GM12878 (cell line): ENCODE results near the gene PLCG1. TPM values are rescaled to one million over a fixed set of nuclear protein-coding genes. Genes with fewer than 3 reads are reported as not detected.

Experiments
- ATAC-seq: fragments of 200-7000 bp; cut with Tn5 transposase; 3 replicates; pipeline ENCODE4 v1.9.1; 2020; ENCODE audit warnings: mild to moderate bottlenecking, moderate library complexity
- BruUV-seq: library from RNA; stranded (reverse); fragments of 400-500 nt; replicated peaks from 2 replicates; lab custom pipeline; 2021; lab: Mats Ljungman, UMichigan
- CTCF ChIA-PET: fragments of 300-600 bp; sonication (Branson Sonifier 250); formaldehyde crosslinking; extraction: SDS; loops from one replicate; lab custom pipeline; 2021; ENCODE audit warnings: inconsistent platforms; lab: Yijun Ruan, JAX
- POLR2A ChIA-PET: fragments of 350-600 bp; formaldehyde crosslinking; extraction: SDS; loops from one replicate; lab custom pipeline; 2021; ENCODE audit warnings: inconsistent platforms; lab: Charles Lee
- RAD21 ChIA-PET: fragments of 300-600 bp; sonication (Branson Sonifier 250); formaldehyde crosslinking; loops from one replicate; lab custom pipeline; 2023; ENCODE audit warnings: antibody characterized with exemption; ENCODE audit not compliant: unreplicated experiment; lab: Charles Lee
- SMC1A ChIA-PET: fragments of 300-600 bp; sonication (Branson Sonifier 250); formaldehyde crosslinking; loops from one replicate; lab custom pipeline; 2023; ENCODE audit not compliant: unreplicated experiment, uncharacterized antibody; lab: Charles Lee
- DNase-seq: peaks from one replicate; pipeline ENCODE4 v3.0.0-alpha.2; 2011; ENCODE audit warnings: low read depth, low spot score
- FAIRE-seq: peaks from 3 replicates; lab custom pipeline; 2011; peaks lifted over from hg19 to GRCh38; lab: Jason Lieb, UNC
- H2AFZ ChIP-seq: 2 replicates; pipeline ENCODE4 v1.6.0; 2011; ENCODE audit warnings: low read depth, low read length, control low read depth; ENCODE audit not compliant: control insufficient read depth
- H3K27ac ChIP-seq: 2 replicates; pipeline ENCODE4 v1.5.1; 2011; ENCODE audit warnings: control low read depth; ENCODE audit not compliant: control insufficient read depth, insufficient read depth
- H3K27me3 ChIP-seq, 2 experiments: replicated peaks in 1 of 2; 2 replicates each; pipeline versions ENCODE4 v1.6.0 to v1.6.1; 2011; ENCODE audit warnings: low read length in 1 of 2; ENCODE audit not compliant: control insufficient read depth in 2 of 2, insufficient read depth in 2 of 2
- H3K36me3 ChIP-seq, 2 experiments: 2 replicates each; pipeline ENCODE4 v1.5.1; 2011; ENCODE audit warnings: low read length in 1 of 2; ENCODE audit not compliant: control insufficient read depth in 2 of 2, insufficient read depth in 2 of 2
- H3K4me1 ChIP-seq: 2 replicates; pipeline ENCODE4 v1.6.1; 2011; ENCODE audit warnings: mild to moderate bottlenecking, low read length, moderate library complexity, mixed read lengths; ENCODE audit not compliant: control insufficient read depth, insufficient read depth
- H3K4me2 ChIP-seq: 2 replicates; pipeline ENCODE4 v1.6.0; 2011; ENCODE audit warnings: control low read depth; ENCODE audit not compliant: control insufficient read depth, insufficient read depth
- H3K4me3 ChIP-seq: fragments of 200-600 bp; sonication (generic); 2 replicates; pipeline ENCODE4 v1.5.1; 2016
- H3K79me2 ChIP-seq: 2 replicates; pipeline ENCODE4 v1.6.0; 2011; ENCODE audit warnings: low read length; ENCODE audit not compliant: control insufficient read depth, insufficient read depth
- H3K9ac ChIP-seq: 2 replicates; pipeline ENCODE4 v1.8.0; 2011; ENCODE audit warnings: low read length, control low read depth, mixed read lengths; ENCODE audit not compliant: control insufficient read depth, insufficient read depth
- H3K9me3 ChIP-seq: replicated peaks from 3 replicates; pipeline ENCODE4 v1.5.1; 2011; ENCODE audit warnings: mild to moderate bottlenecking, low read length; ENCODE audit not compliant: control insufficient read depth, insufficient read depth
- H4K20me1 ChIP-seq: 2 replicates; pipeline ENCODE4 v1.6.0; 2011; ENCODE audit not compliant: control insufficient read depth, insufficient read depth
- ASH2L ChIP-seq: fragments of 300-600, 200-600 bp; sonication (generic); IDR thresholded peaks from 2 replicates; pipeline ENCODE4 v1.6.1; 2017; ENCODE audit warnings: low read depth, mild to moderate bottlenecking, borderline replicate concordance
- NFIC ChIP-seq: IDR thresholded peaks from 2 replicates; pipeline ENCODE4 v1.6.1; 2012; ENCODE audit warnings: low read depth, mild to moderate bottlenecking, inconsistent platforms, low read length, moderate library complexity
- NFYA ChIP-seq: IDR thresholded peaks from 2 replicates; pipeline ENCODE4 v1.6.1; 2011; ENCODE audit warnings: low read depth, mild to moderate bottlenecking, low read length, improper control_type of control experiment, borderline replicate concordance
- NRF1 ChIP-seq: conservative IDR thresholded peaks from 2 replicates; pipeline ENCODE4 v1.6.1; 2011; ENCODE audit warnings: mild to moderate bottlenecking, low read depth, low read length, improper control_type of control experiment
- PAX8 ChIP-seq: fragments of 450-650 bp; IDR thresholded peaks from 2 replicates; pipeline ENCODE4 v1.6.1; 2017; ENCODE audit warnings: mild to moderate bottlenecking, moderate library complexity
- RUNX3 ChIP-seq: IDR thresholded peaks from 2 replicates; pipeline ENCODE4 v1.6.1; 2012; ENCODE audit warnings: low read length, inconsistent platforms
- TARDBP ChIP-seq: IDR thresholded peaks from 2 replicates; pipeline ENCODE4 v1.6.1; 2016; ENCODE audit warnings: borderline replicate concordance
- ZNF207 ChIP-seq: fragments of 450-650 bp; IDR thresholded peaks from 2 replicates; pipeline ENCODE4 v1.6.1; 2014; ENCODE audit warnings: antibody characterized with exemption, mild to moderate bottlenecking, borderline replicate concordance
- WGBS: methylation state at CpG from one replicate; pipeline ENCODE4 v1.1.6; 2016; ENCODE audit warnings: low lambda C conversion rate; ENCODE audit not compliant: insufficient replicate concordance, insufficient coverage; ENCODE audit errors: missing lambda C conversion rate; 5-methylcytosine and 5-hydroxymethylcytosine counted together
- in situ Hi-C: fragments of 300-500 bp; cut with MboI; formaldehyde crosslinking; loops from 9 replicates; pipeline ENCODE4 v1.14.3; 2018; ENCODE audit warnings: mixed read lengths
- intact Hi-C: fragments of 100-400 bp; cut with micrococcal nuclease; formaldehyde crosslinking; loops from one replicate; pipeline ENCODE4 v1.14.2; 2022; ENCODE audit not compliant: unreplicated experiment
- polyA plus RNA-seq, 11 experiments: library from polyadenylated mRNA; depleted of rRNA in 4 of 11; unstranded in 6 of 11; stranded (reverse) in 5 of 11; fragments of >200 nt; fragmentation: Nextera tagmentation in 4 of 11; fragmentation: Illumina TruSeq in 1 of 11; extraction: Ambion mirVana in 4 of 11; extraction: Trizol in 1 of 11; gene quantifications; 1 replicate in 1 of 11; 2 replicates in 10 of 11; pipeline versions ENCODE4 v1.2.1 to v1.2.3, GENCODE V29; 2011 to 2016; ENCODE audit warnings: inconsistent platforms in 2 of 11, missing spikeins in 2 of 11, low read depth in 1 of 11
- total RNA-seq, 4 experiments: library from RNA; depleted of rRNA in 3 of 4; stranded (reverse); fragments of >200 nt in 3 of 4; fragmentation: Illumina TruSeq in 1 of 4; extraction: Trizol in 1 of 4; gene quantifications; 2 replicates each; pipeline versions ENCODE4 v1.2.1 to v1.2.3, GENCODE V29; 2013 to 2021
- TF ChIP-seq, protein P1 (sequence below): fragments of 450-650 bp; IDR thresholded peaks from 2 replicates; pipeline ENCODE4 v1.6.1; 2018; ENCODE audit warnings: borderline replicate concordance, mild to moderate bottlenecking; ENCODE audit not compliant: partially characterized antibody
- TF ChIP-seq, protein P2 (sequence below): IDR thresholded peaks from 2 replicates; pipeline ENCODE4 v1.6.1; 2012; ENCODE audit warnings: mild to moderate bottlenecking, low read depth, low read length

The PLCG1 gene
- total and polyA plus RNA-seq, 10 of the 15 experiments (the other 5 are each of a cell fraction or from before 2014, with no cell fraction given), result 2.6 to 114 (median 45.3) TPM

DNA sequence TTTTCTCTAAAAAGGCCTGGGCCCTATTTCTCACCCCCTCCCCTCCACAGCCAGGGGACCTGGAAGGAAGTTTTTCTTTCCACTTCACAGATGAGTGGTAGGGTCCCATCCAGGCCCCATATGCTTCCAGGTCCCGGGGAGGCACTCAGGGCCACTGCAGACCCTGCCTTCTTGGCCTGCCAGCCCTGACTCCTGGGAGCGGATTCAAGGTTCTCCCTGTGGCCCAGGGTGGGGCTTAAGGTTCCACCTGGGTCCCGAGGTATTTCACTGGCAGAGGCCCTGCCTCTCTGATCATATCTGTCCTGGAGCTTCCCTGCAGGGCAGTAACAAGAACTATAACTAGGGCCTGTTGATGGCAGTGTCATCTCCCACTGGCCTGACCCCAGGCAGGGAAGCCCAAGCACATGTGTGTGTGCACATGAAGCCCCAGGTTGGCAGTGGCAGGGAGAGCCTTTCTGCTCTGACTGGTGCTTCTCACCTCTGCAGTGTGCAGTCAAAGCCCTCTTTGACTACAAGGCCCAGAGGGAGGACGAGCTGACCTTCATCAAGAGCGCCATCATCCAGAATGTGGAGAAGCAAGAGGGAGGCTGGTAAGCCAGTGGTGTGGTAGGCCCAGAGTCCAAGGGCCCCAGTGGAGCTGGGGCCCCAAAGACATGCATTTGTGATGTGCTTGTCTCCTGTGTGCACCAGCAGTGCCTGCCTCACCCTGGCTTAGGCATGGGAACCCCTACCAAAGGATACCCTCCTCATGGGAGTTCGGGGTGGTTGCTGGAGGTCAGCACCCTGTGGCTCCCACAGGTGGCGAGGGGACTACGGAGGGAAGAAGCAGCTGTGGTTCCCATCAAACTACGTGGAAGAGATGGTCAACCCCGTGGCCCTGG is 31.2 kb downstream of the PLCG1 start (continued):
- no peak for TF ChIP-seq NFIC
- TF ChIP-seq, all 136 proteins: peak for 0

DNA sequence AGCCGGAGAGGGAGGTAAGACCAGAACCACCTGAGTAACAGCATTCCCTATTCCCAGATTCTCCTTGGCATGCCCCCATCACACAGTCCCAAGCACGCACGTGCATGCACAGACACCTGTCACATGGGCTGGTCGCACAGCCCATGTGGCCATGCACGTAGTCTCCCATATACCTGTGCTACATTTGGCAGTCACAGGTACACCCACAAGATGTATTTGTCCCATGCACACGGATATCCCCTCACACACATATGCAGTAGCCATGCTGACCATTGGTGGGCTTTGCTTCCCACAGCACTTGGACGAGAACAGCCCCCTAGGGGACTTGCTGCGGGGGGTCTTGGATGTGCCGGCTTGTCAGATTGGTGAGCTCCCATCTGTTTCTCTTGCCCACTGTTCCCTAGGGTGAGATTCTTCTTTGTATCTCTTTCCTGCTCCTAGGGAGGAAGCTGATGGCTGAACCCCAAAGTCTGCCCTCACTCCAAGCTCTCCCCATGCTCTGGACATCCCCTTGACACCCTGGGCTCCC is 31.9 kb downstream of the PLCG1 start:
- no peaks in the 10 kb centered on the region for H3K79me2 ChIP-seq
- FAIRE-seq (no peak), DNase-seq (no peak), ATAC-seq (no peak)
- intact Hi-C loops, result no loop called here
- no peak overlapping the region for H2AFZ ChIP-seq
- RAD21 ChIA-PET, result no interaction called here
- POLR2A ChIA-PET, result no interaction called here
- H3K4me3 ChIP-seq, result no peak overlapping the region
- TF ChIP-seq RUNX3, result no peak
- TF ChIP-seq PAX8, result no peak
- no peak for TF ChIP-seq TARDBP
- TF ChIP-seq, protein P1, sequence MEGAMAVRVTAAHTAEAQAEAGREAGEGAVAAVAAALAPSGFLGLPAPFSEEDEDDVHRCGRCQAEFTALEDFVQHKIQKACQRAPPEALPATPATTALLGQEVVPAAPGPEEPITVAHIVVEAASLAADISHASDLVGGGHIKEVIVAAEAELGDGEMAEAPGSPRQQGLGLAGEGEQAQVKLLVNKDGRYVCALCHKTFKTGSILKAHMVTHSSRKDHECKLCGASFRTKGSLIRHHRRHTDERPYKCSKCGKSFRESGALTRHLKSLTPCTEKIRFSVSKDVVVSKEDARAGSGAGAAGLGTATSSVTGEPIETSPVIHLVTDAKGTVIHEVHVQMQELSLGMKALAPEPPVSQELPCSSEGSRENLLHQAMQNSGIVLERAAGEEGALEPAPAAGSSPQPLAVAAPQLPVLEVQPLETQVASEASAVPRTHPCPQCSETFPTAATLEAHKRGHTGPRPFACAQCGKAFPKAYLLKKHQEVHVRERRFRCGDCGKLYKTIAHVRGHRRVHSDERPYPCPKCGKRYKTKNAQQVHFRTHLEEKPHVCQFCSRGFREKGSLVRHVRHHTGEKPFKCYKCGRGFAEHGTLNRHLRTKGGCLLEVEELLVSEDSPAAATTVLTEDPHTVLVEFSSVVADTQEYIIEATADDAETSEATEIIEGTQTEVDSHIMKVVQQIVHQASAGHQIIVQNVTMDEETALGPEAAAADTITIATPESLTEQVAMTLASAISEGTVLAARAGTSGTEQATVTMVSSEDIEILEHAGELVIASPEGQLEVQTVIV, result no peak
- TF ChIP-seq, protein P2, sequence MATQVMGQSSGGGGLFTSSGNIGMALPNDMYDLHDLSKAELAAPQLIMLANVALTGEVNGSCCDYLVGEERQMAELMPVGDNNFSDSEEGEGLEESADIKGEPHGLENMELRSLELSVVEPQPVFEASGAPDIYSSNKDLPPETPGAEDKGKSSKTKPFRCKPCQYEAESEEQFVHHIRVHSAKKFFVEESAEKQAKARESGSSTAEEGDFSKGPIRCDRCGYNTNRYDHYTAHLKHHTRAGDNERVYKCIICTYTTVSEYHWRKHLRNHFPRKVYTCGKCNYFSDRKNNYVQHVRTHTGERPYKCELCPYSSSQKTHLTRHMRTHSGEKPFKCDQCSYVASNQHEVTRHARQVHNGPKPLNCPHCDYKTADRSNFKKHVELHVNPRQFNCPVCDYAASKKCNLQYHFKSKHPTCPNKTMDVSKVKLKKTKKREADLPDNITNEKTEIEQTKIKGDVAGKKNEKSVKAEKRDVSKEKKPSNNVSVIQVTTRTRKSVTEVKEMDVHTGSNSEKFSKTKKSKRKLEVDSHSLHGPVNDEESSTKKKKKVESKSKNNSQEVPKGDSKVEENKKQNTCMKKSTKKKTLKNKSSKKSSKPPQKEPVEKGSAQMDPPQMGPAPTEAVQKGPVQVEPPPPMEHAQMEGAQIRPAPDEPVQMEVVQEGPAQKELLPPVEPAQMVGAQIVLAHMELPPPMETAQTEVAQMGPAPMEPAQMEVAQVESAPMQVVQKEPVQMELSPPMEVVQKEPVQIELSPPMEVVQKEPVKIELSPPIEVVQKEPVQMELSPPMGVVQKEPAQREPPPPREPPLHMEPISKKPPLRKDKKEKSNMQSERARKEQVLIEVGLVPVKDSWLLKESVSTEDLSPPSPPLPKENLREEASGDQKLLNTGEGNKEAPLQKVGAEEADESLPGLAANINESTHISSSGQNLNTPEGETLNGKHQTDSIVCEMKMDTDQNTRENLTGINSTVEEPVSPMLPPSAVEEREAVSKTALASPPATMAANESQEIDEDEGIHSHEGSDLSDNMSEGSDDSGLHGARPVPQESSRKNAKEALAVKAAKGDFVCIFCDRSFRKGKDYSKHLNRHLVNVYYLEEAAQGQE, result no peak
- TF ChIP-seq ZNF207, result no peak
- no peak for TF ChIP-seq NFYA
- TF ChIP-seq ASH2L, result no peak
- no peak for TF ChIP-seq NRF1
- SMC1A ChIA-PET, result interaction anchor here (0.6 to 4.4 kb wide), 3 partner anchors 34 to 82 kb away, joined by 3 to 27 read pairs (median 5); no protein-coding TSS in a partner anchor
- H3K27ac ChIP-seq, result no peak overlapping the region
- peaks cover 39 to 67% of the 10 kb centered on the region in 2 experiments for H3K36me3 ChIP-seq
- CTCF ChIA-PET, result interaction anchor here (0.7 to 0.8 kb wide), 3 partner anchors 10 to 171 kb away, joined by 3 read pairs; partner anchors contain the start of gene LPIN3
- WGBS, result 97% methylated on average over 9 of the region's 9 CpGs
- H3K9me3 ChIP-seq, result no peaks in the 10 kb centered on the region
- H4K20me1 ChIP-seq, result peaks cover 3% of the 10 kb centered on the region; the same call in 1 of the 2 replicates
- H3K4me1 ChIP-seq, result peaks cover 15% of the 10 kb centered on the region
- H3K27me3 ChIP-seq, result no peaks in the 10 kb centered on the region
- no peak overlapping the region for H3K9ac ChIP-seq
- H3K4me2 ChIP-seq, result no peak overlapping the region
- no TSS peak for BruUV-seq
- in situ Hi-C loops, result no loop called here
